H9 (cell line): Measurements from ENCODE around the gene KRTAP1-1. TPM values are rescaled to one million over a fixed set of nuclear protein-coding genes. Genes with fewer than 3 reads are reported as not detected.

Experiments
- DNase-seq: peaks from one replicate; pipeline ENCODE4 v3.0.0-alpha.2; 2017
- H2AFZ ChIP-seq: one replicate; pipeline ENCODE4 v1.6.1; 2013; ENCODE audit warnings: mild to moderate bottlenecking, low read length, control low read depth, moderate library complexity
- H2AK5ac ChIP-seq: 2 replicates; pipeline ENCODE4 v1.6.1; 2013; ENCODE audit warnings: low read length, control low read depth, mixed read lengths; ENCODE audit not compliant: insufficient read length
- H2BK120ac ChIP-seq: one replicate; pipeline ENCODE4 v1.6.1; 2013; ENCODE audit warnings: low read depth, mild to moderate bottlenecking, low read length, control low read depth, inconsistent platforms; ENCODE audit not compliant: poor library complexity, severe bottlenecking
- H2BK12ac ChIP-seq: 2 replicates; pipeline ENCODE4 v1.6.1; 2013; ENCODE audit warnings: low read length, control low read depth, mixed read lengths, low read depth; ENCODE audit not compliant: insufficient read length
- H2BK15ac ChIP-seq: 2 replicates; pipeline ENCODE4 v1.6.1; 2013; ENCODE audit warnings: low read depth, low read length, control low read depth
- H2BK20ac ChIP-seq: one replicate; pipeline ENCODE4 v1.6.1; 2013; ENCODE audit warnings: low read depth, mild to moderate bottlenecking, low read length, control low read depth, inconsistent platforms; ENCODE audit not compliant: poor library complexity, severe bottlenecking
- H2BK5ac ChIP-seq: 2 replicates; pipeline ENCODE4 v1.6.1; 2013; ENCODE audit warnings: low read length, control low read depth, mixed read lengths; ENCODE audit not compliant: insufficient read length
- H3K14ac ChIP-seq: 2 replicates; pipeline ENCODE4 v1.6.1; 2013; ENCODE audit warnings: low read length, control low read depth; ENCODE audit not compliant: insufficient read depth
- H3K18ac ChIP-seq: 2 replicates; pipeline ENCODE4 v1.6.1; 2013; ENCODE audit warnings: low read depth, mild to moderate bottlenecking, mixed read lengths, low read length, control low read depth; ENCODE audit not compliant: insufficient read length
- H3K23ac ChIP-seq: 2 replicates; pipeline ENCODE4 v1.6.1; 2013; ENCODE audit warnings: low read length, control low read depth, mixed read lengths, low read depth; ENCODE audit not compliant: insufficient read length
- H3K23me2 ChIP-seq: 2 replicates; pipeline ENCODE4 v1.6.1; 2013; ENCODE audit warnings: low read depth, mild to moderate bottlenecking, mixed read lengths, low read length, control low read depth; ENCODE audit not compliant: insufficient read length, poor library complexity, severe bottlenecking
- H3K27ac ChIP-seq: 2 replicates; pipeline ENCODE4 v1.5.1; 2013; ENCODE audit warnings: low read length, control low read depth, mixed read lengths, low read depth; ENCODE audit not compliant: insufficient read length
- H3K27me3 ChIP-seq: 2 replicates; pipeline ENCODE4 v1.6.1; 2013; ENCODE audit warnings: low read length, control low read depth, inconsistent platforms; ENCODE audit not compliant: insufficient read depth
- H3K4ac ChIP-seq: 2 replicates; pipeline ENCODE4 v1.6.1; 2013; ENCODE audit warnings: low read depth, mild to moderate bottlenecking, control low read depth, inconsistent platforms, low read length, moderate library complexity
- H3K4me1 ChIP-seq: 2 replicates; pipeline ENCODE4 v1.6.1; 2013; ENCODE audit warnings: low read length, control low read depth, inconsistent platforms; ENCODE audit not compliant: insufficient read depth
- H3K4me2 ChIP-seq: 2 replicates; pipeline ENCODE4 v1.6.1; 2013; ENCODE audit warnings: low read length, control low read depth, mixed read lengths; ENCODE audit not compliant: insufficient read length, insufficient read depth
- H3K56ac ChIP-seq: 2 replicates; pipeline ENCODE4 v1.6.1; 2013; ENCODE audit warnings: low read depth, mild to moderate bottlenecking, mixed read lengths, low read length, control low read depth; ENCODE audit not compliant: insufficient read length
- H3K79me1 ChIP-seq: 2 replicates; pipeline ENCODE4 v1.6.1; 2013; ENCODE audit warnings: low read depth, mild to moderate bottlenecking, moderate library complexity, low read length, control low read depth, inconsistent platforms; ENCODE audit not compliant: insufficient read depth, poor library complexity, severe bottlenecking
- H3K79me2 ChIP-seq: 2 replicates; pipeline ENCODE4 v1.6.1; 2013; ENCODE audit warnings: low read length, control low read depth, inconsistent platforms; ENCODE audit not compliant: insufficient read depth
- H3K9ac ChIP-seq: 2 replicates; pipeline ENCODE4 v1.6.1; 2013; ENCODE audit warnings: low read length, control low read depth, mixed read lengths; ENCODE audit not compliant: insufficient read length; ENCODE audit errors: extremely low read depth
- H3K9me3 ChIP-seq: one replicate; pipeline ENCODE4 v1.6.1; 2013; ENCODE audit warnings: low read depth, low read length, inconsistent platforms; ENCODE audit not compliant: control insufficient read depth
- H3T11ph ChIP-seq: one replicate; pipeline ENCODE4 v1.6.1; 2013; ENCODE audit warnings: mild to moderate bottlenecking, low read length, control low read depth, inconsistent platforms
- H4K20me1 ChIP-seq: one replicate; pipeline ENCODE4 v1.6.1; 2013; ENCODE audit not compliant: control insufficient read depth, insufficient read length, insufficient read depth
- H4K5ac ChIP-seq: 2 replicates; pipeline ENCODE4 v1.6.1; 2013; ENCODE audit warnings: low read depth, mild to moderate bottlenecking, mixed read lengths, low read length, control low read depth; ENCODE audit not compliant: insufficient read length
- H4K8ac ChIP-seq: replicated peaks from 2 replicates; pipeline ENCODE4 v1.6.1; 2013; ENCODE audit warnings: low read length, control low read depth, mixed read lengths, low read depth; ENCODE audit not compliant: insufficient read length
- H4K91ac ChIP-seq: 2 replicates; pipeline ENCODE4 v1.6.1; 2013; ENCODE audit warnings: low read depth, mild to moderate bottlenecking, moderate library complexity, mixed read lengths, low read length, control low read depth; ENCODE audit not compliant: insufficient read length
- H3K27ac Mint-ChIP-seq, 3 experiments: 2 replicates in 2 of 3; 3 replicates in 1 of 3; pipeline ENCODE4 v1.8.0; 2020 to 2021; ENCODE audit warnings: mixed read lengths in 3 of 3, mild to moderate bottlenecking in 1 of 3, moderate library complexity in 1 of 3
- H3K27me3 Mint-ChIP-seq: 2 replicates; pipeline ENCODE4 v1.8.0; 2021; ENCODE audit warnings: low read depth, mild to moderate bottlenecking, moderate library complexity, mixed read lengths
- H3K36me3 Mint-ChIP-seq, 3 experiments: 2 replicates in 2 of 3; 3 replicates in 1 of 3; pipeline ENCODE4 v1.8.0; 2020 to 2021; ENCODE audit warnings: low read depth in 3 of 3, mixed read lengths in 3 of 3; ENCODE audit not compliant: insufficient read depth in 1 of 3
- H3K4me1 Mint-ChIP-seq, 2 experiments: 2 replicates each; pipeline ENCODE4 v1.8.0; 2020; ENCODE audit warnings: mixed read lengths in 2 of 2
- H3K4me3 Mint-ChIP-seq, 2 experiments: 2 replicates in 1 of 2; 3 replicates in 1 of 2; pipeline ENCODE4 v1.8.0; 2020 to 2021; ENCODE audit warnings: mild to moderate bottlenecking in 2 of 2, mixed read lengths in 2 of 2, moderate library complexity in 1 of 2
- H3K9me3 Mint-ChIP-seq, 2 experiments: 2 replicates in 1 of 2; 3 replicates in 1 of 2; pipeline ENCODE4 v1.8.0; 2020; ENCODE audit warnings: mild to moderate bottlenecking in 2 of 2, mixed read lengths in 2 of 2, moderate library complexity in 1 of 2
- CTCF ChIP-seq: fragments of 200-600 bp; sonication (generic); conservative IDR thresholded peaks from 3 replicates; pipeline ENCODE4 v1.8.0; 2021; ENCODE audit warnings: antibody characterized with exemption, mild to moderate bottlenecking
- WGBS: extraction: QIAGEN DNeasy Blood & Tissue Kit; methylation state at CpG from one replicate; pipeline ENCODE4 v1.1.7; 2013; ENCODE audit warnings: missing lambda C conversion rate, low lambda C conversion rate, mixed read lengths; ENCODE audit not compliant: insufficient read length; ENCODE audit errors: extremely low coverage; 5-methylcytosine and 5-hydroxymethylcytosine counted together
- total RNA-seq: library from RNA; stranded (reverse); gene quantifications from 2 replicates; pipeline ENCODE4 v1.2.1, GENCODE V29; 2021

KRTAP1-1 gene
- total RNA-seq, 1 experiment from 2014 or later = not detected

GRCh38 chr17:41071606-41072360 lies 30.5 kb upstream of the KRTAP1-1 start:
- H2BK12ac ChIP-seq = no peak overlapping the region
- no peak overlapping the region for H3K9ac ChIP-seq
- H2BK120ac ChIP-seq = no peak overlapping the region
- H3K18ac ChIP-seq = no peak overlapping the region
- no peaks in the 10 kb centered on the region for H3K9me3 Mint-ChIP-seq
- no peak overlapping the region for H3K4ac ChIP-seq
- H3K23me2 ChIP-seq = no peaks in the 10 kb centered on the region
- no peak overlapping the region for H2BK20ac ChIP-seq
- no peaks in the 10 kb centered on the region for H3K4me1 Mint-ChIP-seq
- no CpG with 5 or more reads among the region's 5 CpGs for WGBS
- H4K8ac ChIP-seq = no peak overlapping the region
- H3K27me3 ChIP-seq = no peaks in the 10 kb centered on the region
- H3K4me3 Mint-ChIP-seq = no peak overlapping the region
- no peaks in the 10 kb centered on the region for H3K36me3 Mint-ChIP-seq
- H2BK5ac ChIP-seq = no peak overlapping the region
- H2BK15ac ChIP-seq = no peak overlapping the region
- no peak overlapping the region for H3K27ac ChIP-seq
- no peak overlapping the region for H3K27ac Mint-ChIP-seq
- H4K20me1 ChIP-seq = no peaks in the 10 kb centered on the region
- no peak overlapping the region for H3K23ac ChIP-seq
- H3K79me2 ChIP-seq = no peaks in the 10 kb centered on the region
- no peak for TF ChIP-seq CTCF
- H4K5ac ChIP-seq = no peak overlapping the region
- no peaks in the 10 kb centered on the region; the same call in none of the 2 replicates for H3K27me3 Mint-ChIP-seq
- H2AFZ ChIP-seq = no peak overlapping the region
- no peaks in the 10 kb centered on the region for H3K4me1 ChIP-seq
- no peaks in the 10 kb centered on the region for H3K79me1 ChIP-seq
- no peak overlapping the region for H3K4me2 ChIP-seq
- H4K91ac ChIP-seq = no peak overlapping the region
- H3K14ac ChIP-seq = no peak overlapping the region
- H3T11ph ChIP-seq = no peak overlapping the region
- no peak for DNase-seq
- no peak overlapping the region for H2AK5ac ChIP-seq
- no peaks in the 10 kb centered on the region for H3K9me3 ChIP-seq
- no peak overlapping the region for H3K56ac ChIP-seq
